ENCODE measurements around the gene BANK1. TPM values are rescaled to one million over a fixed set of nuclear protein-coding genes. Genes with fewer than 3 reads are reported as not detected.

BANK1 gene
- total and polyA plus RNA-seq, 2 of the 4 experiments (the other 2 are of a cell fraction) = under 0.01 to 0.51 TPM

DNA sequence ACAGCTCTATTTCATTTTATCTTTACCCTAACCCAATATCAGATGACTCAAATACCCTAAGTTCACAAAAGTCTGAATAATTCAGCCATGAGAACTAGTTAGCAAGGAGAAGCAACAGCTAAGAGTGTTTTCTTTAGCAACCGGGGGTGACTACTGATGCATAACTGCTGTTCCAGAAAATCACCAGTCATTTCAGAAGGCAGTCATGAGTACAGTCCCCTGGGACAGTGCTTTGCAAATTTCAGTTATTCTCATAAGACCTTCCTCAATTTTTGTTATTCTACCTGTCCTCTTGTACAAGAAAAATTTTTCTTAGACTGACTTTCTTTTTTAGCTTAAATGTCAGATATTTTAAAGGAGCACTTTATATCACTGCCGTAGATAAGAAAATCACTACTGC is 16.4 kb downstream of the BANK1 start:
- Histone ChIP-seq H4K91ac (ENCODE audit: insufficient read depth, low read depth, low read length) (no peak overlapping the region), H3K4ac (ENCODE audit: low read depth, low read length) (no peak overlapping the region), H3K4me2 (ENCODE audit: low read depth, low read length) (no peak overlapping the region), H2BK120ac (ENCODE audit: low read depth, low read length) (no peak overlapping the region), H3K27ac (ENCODE audit: insufficient read depth, low read length) (no peak overlapping the region), H2BK20ac (ENCODE audit: low read depth, low read length) (no peak overlapping the region), H2BK15ac (ENCODE audit: low read depth, low read length) (no peak overlapping the region), H4K5ac (ENCODE audit: low read depth, low read length) (no peak overlapping the region), H2BK5ac (ENCODE audit: low read depth, low read length, poor library complexity, severe bottlenecking) (no peak overlapping the region), H3K79me1 (ENCODE audit: low read depth in 1 of 2, low read length in 2 of 2) (no peaks in the 10 kb centered on the region), H2AK5ac (ENCODE audit: low read depth, low read length) (no peak overlapping the region), H4K8ac (ENCODE audit: low read depth in 2 of 2, low read length in 2 of 2) (no peak overlapping the region), H3K9me3 (ENCODE audit: control insufficient read depth, insufficient read depth, low read length) (no peaks in the 10 kb centered on the region), H3K27me3 (ENCODE audit: control insufficient read depth, insufficient read depth, low read length) (no peaks in the 10 kb centered on the region), H3K23ac (ENCODE audit: low read depth, low read length) (no peak overlapping the region), H3K4me1 (ENCODE audit: control insufficient read depth, insufficient read depth, low read length) (no peaks in the 10 kb centered on the region), H4K20me1 (ENCODE audit: insufficient read depth, low read length) (no peaks in the 10 kb centered on the region), H2AK9ac (replicated peaks; ENCODE audit: low read depth, low read length, poor library complexity) (no peak overlapping the region), H3K18ac (ENCODE audit: low read depth, low read length) (no peak overlapping the region), H3K36me3 (ENCODE audit: control insufficient read depth, insufficient read depth, low read length) (no peaks in the 10 kb centered on the region), H3K14ac (replicated peaks; ENCODE audit: low read depth, low read length) (no peak overlapping the region), H3K9ac (ENCODE audit: low read depth, low read length) (no peak overlapping the region), H3K9me1 (ENCODE audit: insufficient read depth, low read length) (no peaks in the 10 kb centered on the region), H3K4me3 (ENCODE audit: insufficient read depth, low read depth, low read length) (no peak overlapping the region), H2AFZ (replicated peaks; ENCODE audit: low read length, poor library complexity) (no peak overlapping the region), H3K56ac (ENCODE audit: extremely low read depth, insufficient read depth, low read length) (no peak overlapping the region)
- no CpG with 5 or more reads among the region's 2 CpGs for WGBS, 2 experiments (ENCODE audit: extremely low coverage in 2 of 2, insufficient read length in 1 of 2)
- intact Hi-C loops (cut with micrococcal nuclease) = no loop called here
- POLR2A ChIA-PET (ENCODE audit: unreplicated experiment) = no interaction called here
- CTCF ChIA-PET = interaction anchor here (0.7 kb wide), 1 partner anchor 41 kb away, joined by 3 read pairs; no protein-coding TSS in a partner anchor
- DNase-seq = no peak
- dilution Hi-C loops (cut with HindIII; ENCODE audit: low sequenced_read_pairs, unreplicated experiment) = no loop called here
- no TSS peak for BruUV-seq (replicated peaks)
- ATAC-seq (ENCODE audit: low read depth) = no peak
- in situ Hi-C loops (cut with MboI; ENCODE audit: low sequenced_read_pairs) = no loop called here
- TF ChIP-seq CEBPB (IDR thresholded peaks at IDR 0.05; ENCODE audit: low read depth, low read length) = no peak
- no peak for TF ChIP-seq MXI1 (IDR thresholded peaks at IDR 0.05; ENCODE audit: borderline replicate concordance, low read depth, low read length)
- TF ChIP-seq POLR2A (IDR thresholded peaks at IDR 0.05; ENCODE audit: low read depth, low read length) = no peak
- TF ChIP-seq MAZ (IDR thresholded peaks at IDR 0.05; ENCODE audit: borderline replicate concordance, low read depth, low read length) = no peak
- no peak for TF ChIP-seq FOS (IDR thresholded peaks at IDR 0.05; ENCODE audit: low read depth, low read length)
- TF ChIP-seq MAFK (IDR thresholded peaks at IDR 0.05; ENCODE audit: low read depth, low read length) = no peak
- no peak for TF ChIP-seq RCOR1 (IDR thresholded peaks at IDR 0.05; ENCODE audit: insufficient replicate concordance, low read length)
- TF ChIP-seq NFE2L2 (IDR thresholded peaks at IDR 0.05; ENCODE audit: low read depth, low read length) = no peak
- TF ChIP-seq RFX5 (IDR thresholded peaks at IDR 0.05; ENCODE audit: low read depth, low read length) = no peak
- TF ChIP-seq, protein P1, sequence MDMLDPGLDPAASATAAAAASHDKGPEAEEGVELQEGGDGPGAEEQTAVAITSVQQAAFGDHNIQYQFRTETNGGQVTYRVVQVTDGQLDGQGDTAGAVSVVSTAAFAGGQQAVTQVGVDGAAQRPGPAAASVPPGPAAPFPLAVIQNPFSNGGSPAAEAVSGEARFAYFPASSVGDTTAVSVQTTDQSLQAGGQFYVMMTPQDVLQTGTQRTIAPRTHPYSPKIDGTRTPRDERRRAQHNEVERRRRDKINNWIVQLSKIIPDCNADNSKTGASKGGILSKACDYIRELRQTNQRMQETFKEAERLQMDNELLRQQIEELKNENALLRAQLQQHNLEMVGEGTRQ (IDR thresholded peaks at IDR 0.05; ENCODE audit: low read depth, low read length) = no peak
- no peak for TF ChIP-seq BHLHE40 (IDR thresholded peaks at IDR 0.05; ENCODE audit: low read depth, low read length)
- TF ChIP-seq, protein P2, sequence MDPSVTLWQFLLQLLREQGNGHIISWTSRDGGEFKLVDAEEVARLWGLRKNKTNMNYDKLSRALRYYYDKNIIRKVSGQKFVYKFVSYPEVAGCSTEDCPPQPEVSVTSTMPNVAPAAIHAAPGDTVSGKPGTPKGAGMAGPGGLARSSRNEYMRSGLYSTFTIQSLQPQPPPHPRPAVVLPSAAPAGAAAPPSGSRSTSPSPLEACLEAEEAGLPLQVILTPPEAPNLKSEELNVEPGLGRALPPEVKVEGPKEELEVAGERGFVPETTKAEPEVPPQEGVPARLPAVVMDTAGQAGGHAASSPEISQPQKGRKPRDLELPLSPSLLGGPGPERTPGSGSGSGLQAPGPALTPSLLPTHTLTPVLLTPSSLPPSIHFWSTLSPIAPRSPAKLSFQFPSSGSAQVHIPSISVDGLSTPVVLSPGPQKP (IDR thresholded peaks at IDR 0.05; ENCODE audit: borderline replicate concordance, low read depth, low read length) = no peak
- no peak for TF ChIP-seq CHD1 (IDR thresholded peaks at IDR 0.05; ENCODE audit: low read depth, low read length)
- TF ChIP-seq SMC3 (IDR thresholded peaks at IDR 0.05; ENCODE audit: low read depth, low read length) = no peak
- no peak for TF ChIP-seq RAD21 (IDR thresholded peaks at IDR 0.05; ENCODE audit: low read length)
